HEK293 (cell line): Measurements from ENCODE around the gene PARD6G.

ENCODE experiments used
- CTCF ChIA-PET: fragments of 350-600 bp; formaldehyde crosslinking; extraction: SDS; loops from one replicate; lab custom pipeline; 2021; ENCODE audit warnings: antibody characterized with exemption; lab: Yijun Ruan, JAX
- POLR2A ChIA-PET: fragments of 300-600 bp; formaldehyde crosslinking; extraction: SDS; loops from one replicate; lab custom pipeline; 2020; ENCODE audit warnings: antibody characterized with exemption, inconsistent platforms; lab: Yijun Ruan, JAX
- H3K27ac ChIP-seq: fragments of 200-500 bp; sonication (Bioruptor generic); 2 replicates; pipeline ENCODE4 v1.5.1; 2014; ENCODE audit warnings: low read depth, low read length, control low read depth, inconsistent platforms; ENCODE audit errors: extremely low read depth
- H3K36me3 ChIP-seq, 2 experiments: fragments of 200-500 bp in 1 of 2; sonication (Bioruptor generic) in 1 of 2; 1 replicate in 1 of 2; 2 replicates in 1 of 2; pipeline ENCODE4 v1.5.1; 2014 to 2017; ENCODE audit warnings: inconsistent platforms in 2 of 2, low read length in 2 of 2; ENCODE audit not compliant: control insufficient read depth in 2 of 2, insufficient read depth in 1 of 2
- H3K4me1 ChIP-seq: fragments of 200-500 bp; sonication (Bioruptor generic); 2 replicates; pipeline ENCODE4 v1.5.1; 2014; ENCODE audit warnings: mild to moderate bottlenecking, low read length, inconsistent platforms; ENCODE audit not compliant: control insufficient read depth, insufficient read depth
- H3K4me3 ChIP-seq: 2 replicates; pipeline ENCODE4 v1.5.1; 2011; ENCODE audit warnings: low read depth, mild to moderate bottlenecking, control low read depth, low read length, moderate library complexity
- H3K9me3 ChIP-seq: fragments of 200-500 bp; sonication (Bioruptor generic); 2 replicates; pipeline ENCODE4 v1.5.1; 2014; ENCODE audit warnings: low read depth, low read length, inconsistent platforms; ENCODE audit not compliant: control insufficient read depth, insufficient read depth
- BCL11A ChIP-seq: fragments of 450-650 bp; formaldehyde crosslinking; IDR thresholded peaks from 2 replicates; pipeline ENCODE4 v1.5.1; 2016; ENCODE audit warnings: low read depth, missing biosample characterization, missing genetic modification characterization
- IKZF3 ChIP-seq: fragments of 450-650 bp; IDR thresholded peaks from 2 replicates; pipeline ENCODE4 v1.5.0; 2018; ENCODE audit warnings: missing biosample characterization, mild to moderate bottlenecking, missing genetic modification characterization, moderate library complexity
- TRIM28 ChIP-seq: IDR thresholded peaks from 2 replicates; pipeline ENCODE4 v1.6.1; 2011; ENCODE audit warnings: low read length, control low read depth, borderline replicate concordance
- ZBTB8A ChIP-seq: fragments of 450-650 bp; formaldehyde crosslinking; IDR thresholded peaks from 2 replicates; pipeline ENCODE4 v1.5.1; 2016; ENCODE audit warnings: missing biosample characterization, missing genetic modification characterization
- ZIC2 ChIP-seq: fragments of 450-650 bp; formaldehyde crosslinking; IDR thresholded peaks from 2 replicates; pipeline ENCODE4 v1.5.1; 2016; ENCODE audit warnings: missing biosample characterization, missing genetic modification characterization
- ZNF174 ChIP-seq: fragments of 450-650 bp; formaldehyde crosslinking; IDR thresholded peaks from 2 replicates; pipeline ENCODE4 v1.5.0; 2017; ENCODE audit warnings: missing biosample characterization, mild to moderate bottlenecking, missing genetic modification characterization
- ZNF221 ChIP-seq: fragments of 450-650 bp; formaldehyde crosslinking; IDR thresholded peaks from 2 replicates; pipeline ENCODE4 v1.5.1; 2017; ENCODE audit warnings: missing biosample characterization, missing genetic modification characterization, borderline replicate concordance
- ZNF266 ChIP-seq: fragments of 450-650 bp; formaldehyde crosslinking; IDR thresholded peaks from 2 replicates; pipeline ENCODE4 v1.5.1; 2016; ENCODE audit warnings: missing biosample characterization, missing genetic modification characterization, low read depth
- ZNF366 ChIP-seq: fragments of 450-650 bp; formaldehyde crosslinking; conservative IDR thresholded peaks from 2 replicates; pipeline ENCODE4 v1.5.1; 2016; ENCODE audit warnings: missing biosample characterization, missing genetic modification characterization
- ZNF518A ChIP-seq: fragments of 450-650 bp; formaldehyde crosslinking; conservative IDR thresholded peaks from 2 replicates; pipeline ENCODE4 v1.5.1; 2016; ENCODE audit warnings: low read depth, missing biosample characterization, missing genetic modification characterization
- ZNF530 ChIP-seq: fragments of 450-650 bp; formaldehyde crosslinking; IDR thresholded peaks from 2 replicates; pipeline ENCODE4 v1.5.1; 2016; ENCODE audit warnings: low read depth, missing biosample characterization, missing genetic modification characterization
- ZNF549 ChIP-seq: fragments of 450-650 bp; IDR thresholded peaks from 2 replicates; pipeline ENCODE4 v1.5.1; 2018; ENCODE audit warnings: missing biosample characterization, missing genetic modification characterization, mild to moderate bottlenecking, inconsistent platforms, moderate library complexity
- ZNF561 ChIP-seq: fragments of 450-650 bp; IDR thresholded peaks from 2 replicates; pipeline ENCODE4 v1.5.1; 2018; ENCODE audit warnings: missing biosample characterization, missing genetic modification characterization, borderline replicate concordance
- ZNF629 ChIP-seq: fragments of 450-650 bp; formaldehyde crosslinking; IDR thresholded peaks from 2 replicates; pipeline ENCODE4 v1.5.1; 2017; ENCODE audit warnings: missing biosample characterization, missing genetic modification characterization
- ZNF654 ChIP-seq: fragments of 450-650 bp; formaldehyde crosslinking; IDR thresholded peaks from 2 replicates; pipeline ENCODE4 v1.5.1; 2016; ENCODE audit warnings: low read depth, missing biosample characterization, missing genetic modification characterization
- TF ChIP-seq, protein P1 (sequence below): fragments of 450-650 bp; formaldehyde crosslinking; IDR thresholded peaks from 2 replicates; pipeline ENCODE4 v1.5.1; 2016; ENCODE audit warnings: missing biosample characterization, missing genetic modification characterization

PARD6G gene

GRCh38 chr18:80157708-80158343 lies 89.5 kb downstream of the PARD6G start:
- no peak overlapping the region for H3K4me3 ChIP-seq
- ChIA-PET POLR2A (no interaction called here), CTCF (interaction anchor here (0.5 to 4.3 kb wide), 26 partner anchors 8 to 172 kb away, joined by 3 to 38 read pairs (median 4); partner anchors contain the start of gene ADNP2)
- no peaks in the 10 kb centered on the region for H3K9me3 ChIP-seq
- H3K36me3 ChIP-seq = peaks cover 3 to 26% of the 10 kb centered on the region in 2 experiments; a peak in 2 of 3 replicates
- H3K27ac ChIP-seq = no peak overlapping the region
- no peaks in the 10 kb centered on the region for H3K4me1 ChIP-seq
- TF ChIP-seq ZNF561 (tag by site-specific recombination) (no peak), ZNF174 (tag by site-specific recombination) (no peak), TRIM28 (no peak), ZNF654 (tag by site-specific recombination) (peak; percentile 52), ZBTB8A (tag by site-specific recombination) (no peak), BCL11A (tag by site-specific recombination) (no peak)
- TF ChIP-seq, protein P1, sequence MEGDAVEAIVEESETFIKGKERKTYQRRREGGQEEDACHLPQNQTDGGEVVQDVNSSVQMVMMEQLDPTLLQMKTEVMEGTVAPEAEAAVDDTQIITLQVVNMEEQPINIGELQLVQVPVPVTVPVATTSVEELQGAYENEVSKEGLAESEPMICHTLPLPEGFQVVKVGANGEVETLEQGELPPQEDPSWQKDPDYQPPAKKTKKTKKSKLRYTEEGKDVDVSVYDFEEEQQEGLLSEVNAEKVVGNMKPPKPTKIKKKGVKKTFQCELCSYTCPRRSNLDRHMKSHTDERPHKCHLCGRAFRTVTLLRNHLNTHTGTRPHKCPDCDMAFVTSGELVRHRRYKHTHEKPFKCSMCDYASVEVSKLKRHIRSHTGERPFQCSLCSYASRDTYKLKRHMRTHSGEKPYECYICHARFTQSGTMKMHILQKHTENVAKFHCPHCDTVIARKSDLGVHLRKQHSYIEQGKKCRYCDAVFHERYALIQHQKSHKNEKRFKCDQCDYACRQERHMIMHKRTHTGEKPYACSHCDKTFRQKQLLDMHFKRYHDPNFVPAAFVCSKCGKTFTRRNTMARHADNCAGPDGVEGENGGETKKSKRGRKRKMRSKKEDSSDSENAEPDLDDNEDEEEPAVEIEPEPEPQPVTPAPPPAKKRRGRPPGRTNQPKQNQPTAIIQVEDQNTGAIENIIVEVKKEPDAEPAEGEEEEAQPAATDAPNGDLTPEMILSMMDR = peak; percentile 51; the same call in 1 of the 2 replicates

GRCh38 chr18:80154293-80154692 lies 93.0 kb downstream of the PARD6G start:
- Histone ChIP-seq H3K9me3 (no peaks in the 10 kb centered on the region), H3K4me3 (no peak overlapping the region), H3K4me1 (no peaks in the 10 kb centered on the region), H3K36me3 (peaks cover 3 to 21% of the 10 kb centered on the region in 2 experiments; a peak in 2 of 3 replicates), H3K27ac (no peak overlapping the region)
- ChIA-PET POLR2A (no interaction called here), CTCF (interaction anchor here (0.6 to 2.0 kb wide), 6 partner anchors 12 to 114 kb away, joined by 3 to 7 read pairs (median 3); no protein-coding TSS in a partner anchor)
- no peak for TF ChIP-seq ZNF266
- no peak for TF ChIP-seq ZNF530 (tag by site-specific recombination)
- no peak for TF ChIP-seq ZNF366 (tag by site-specific recombination)
- TF ChIP-seq ZNF221 (tag by site-specific recombination) = no peak
- no peak for TF ChIP-seq BCL11A (tag by site-specific recombination)
- TF ChIP-seq, protein P1 = 0 out of 2 replicates have a peak, but pooled peaks have one; percentile 32
- peak; percentile 25; the same call in 1 of the 2 replicates for TF ChIP-seq ZNF549 (tag by site-specific recombination)

GRCh38 chr18:80149667-80150066 lies 97.6 kb downstream of the PARD6G start:
- Histone ChIP-seq H3K9me3 (no peaks in the 10 kb centered on the region), H3K36me3 (peaks cover 0 to 39% of the 10 kb centered on the region in 2 experiments; a peak in 1 of 3 replicates)
- TF ChIP-seq ZNF629 (tag by site-specific recombination) (no peak), IKZF3 (tag by site-specific recombination) (no peak), ZIC2 (tag by site-specific recombination) (no peak), ZNF518A (tag by site-specific recombination) (no peak)
- TF ChIP-seq, all 188 proteins: peak for 0
- ChIA-PET POLR2A (no interaction called here), CTCF (no interaction called here)
- no peak overlapping the region for H3K27ac ChIP-seq
- H3K4me1 ChIP-seq = peaks cover 3% of the 10 kb centered on the region; the same call in 1 of the 2 replicates
- no peak overlapping the region for H3K4me3 ChIP-seq
